PFSK-1 (cell line): ENCODE results near the gene DOCK9.

Source experiments
- POLR2AphosphoS5 ChIP-seq: IDR thresholded peaks from 2 replicates; pipeline ENCODE4 v1.6.1; 2012; ENCODE audit warnings: low read depth, mild to moderate bottlenecking, control low read depth, low read length, moderate library complexity
- REST ChIP-seq, 2 experiments: IDR thresholded peaks; 2 replicates each; pipeline versions ENCODE4 v1.6.1 to v1.8.0; 2011 to 2012; ENCODE audit warnings: low read depth in 2 of 2, low read length in 2 of 2, control low read depth in 1 of 2, inconsistent platforms in 1 of 2, mild to moderate bottlenecking in 1 of 2, moderate library complexity in 1 of 2; ENCODE audit not compliant: insufficient read depth in 1 of 2
- TAF1 ChIP-seq: IDR thresholded peaks from 2 replicates; pipeline ENCODE4 v1.6.1; 2012; ENCODE audit warnings: low read length, control low read depth, borderline replicate concordance; ENCODE audit not compliant: insufficient read depth

DNA sequence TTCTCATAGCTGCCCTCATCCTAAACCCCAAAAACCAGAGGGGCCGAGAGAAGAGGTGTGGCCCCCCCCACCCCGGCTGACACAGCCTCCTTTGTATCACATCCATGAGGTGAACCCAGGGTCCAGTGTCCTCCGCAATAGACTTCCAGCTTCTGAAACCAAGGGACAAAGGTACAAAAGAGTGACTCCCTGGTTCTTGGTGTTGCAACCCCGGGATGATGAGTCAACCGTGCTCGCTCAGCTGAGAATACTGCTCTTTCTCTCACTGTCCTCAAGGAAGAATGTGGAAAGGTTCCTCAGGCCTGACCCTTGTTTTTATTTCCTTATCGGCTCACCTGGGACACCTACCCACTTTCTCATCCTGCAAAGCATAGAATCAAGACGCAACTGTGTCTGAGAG, 230.9 kb downstream of the DOCK9 start:
- TF ChIP-seq POLR2AphosphoS5 (no peak), REST (IDR thresholded peaks at IDR 0.05; ENCODE audit: insufficient read depth in 1 of 2, low read depth in 2 of 2, low read length in 2 of 2) (no peak), TAF1 (no peak)
